ENCODE measurements around the gene NKIRAS1. TPM values are rescaled to one million over a fixed set of nuclear protein-coding genes. Genes with fewer than 3 reads are reported as not detected.
"Not testable (repeated sequence)": the region's sequence is repeated elsewhere in the genome, so short reads cannot be mapped to it uniquely, and the experiment has no call there.

Gene NKIRAS1
- total and polyA plus RNA-seq, 3 experiments from 2014 or later: 5.3 to 7.2 (median 6.1) TPM

- Histone ChIP-seq H3K36me3 (ENCODE audit: insufficient read depth, low read length) (no peaks in the 10 kb centered on the region), H3K27me3 (ENCODE audit: insufficient read depth, low read length, poor library complexity, severe bottlenecking) (no peaks in the 10 kb centered on the region), H3K4me3 (ENCODE audit: low read length) (no peak overlapping the region), H3K4me1 (ENCODE audit: insufficient read depth, low read length) (peaks cover 8% of the 10 kb centered on the region), H3K9me3 (ENCODE audit: low read length) (no peaks in the 10 kb centered on the region), H3K27ac (ENCODE audit: low read depth, low read length) (no peak overlapping the region)
- DNase-seq: peak in 1 of 5 donors; percentile 44
- H3K27me3 Mint-ChIP-seq: peaks cover 0 to 1% of the 10 kb centered on the region in 2 donors
- H3K27ac Mint-ChIP-seq: no peak overlapping the region
- CTCF ChIA-PET: no interaction called here
- H3K9me3 Mint-ChIP-seq: no peaks in the 10 kb centered on the region
- H3K4me1 Mint-ChIP-seq: peaks cover 21 to 40% (median 21%) of the 10 kb centered on the region in 3 donors
- POLR2A ChIA-PET: no interaction called here
- peaks cover 0 to 23% (median 12%) of the 10 kb centered on the region in 3 donors for H3K36me3 Mint-ChIP-seq
- H3K4me3 Mint-ChIP-seq: no peak overlapping the region
Measured at GRCh38 chr3:23882487-23882918, 34.3 kb downstream of the NKIRAS1 start.

- H3K27ac ChIP-seq (ENCODE audit: low read depth, low read length); POLR2A ChIA-PET; DNase-seq; H3K4me1 ChIP-seq (ENCODE audit: insufficient read depth, low read length); H3K36me3 ChIP-seq (ENCODE audit: insufficient read depth, low read length); H3K27me3 ChIP-seq (ENCODE audit: insufficient read depth, low read length, poor library complexity, severe bottlenecking); H3K4me3 Mint-ChIP-seq; CTCF ChIA-PET; H3K4me3 ChIP-seq (ENCODE audit: low read length); H3K9me3 Mint-ChIP-seq; H3K27me3 Mint-ChIP-seq; H3K9me3 ChIP-seq (ENCODE audit: low read length): not testable (repeated sequence)
- peak overlapping the region in 4 of 8 donors; percentile 26 to 64 (median 31) for H3K27ac Mint-ChIP-seq
- H3K4me1 Mint-ChIP-seq: peaks cover 21 to 45% (median 22%) of the 10 kb centered on the region in 3 donors
- peaks cover 0 to 22% (median 12%) of the 10 kb centered on the region in 3 donors for H3K36me3 Mint-ChIP-seq
Measured at GRCh38 chr3:23881993-23882392, 34.8 kb downstream of the NKIRAS1 start.

- Histone ChIP-seq H3K4me3 (ENCODE audit: low read length) (no peak overlapping the region), H3K36me3 (ENCODE audit: insufficient read depth, low read length) (no peaks in the 10 kb centered on the region), H3K27ac (ENCODE audit: low read depth, low read length) (no peak overlapping the region), H3K27me3 (ENCODE audit: insufficient read depth, low read length, poor library complexity, severe bottlenecking) (no peaks in the 10 kb centered on the region), H3K9me3 (ENCODE audit: low read length) (no peaks in the 10 kb centered on the region), H3K4me1 (ENCODE audit: insufficient read depth, low read length) (peaks cover 8% of the 10 kb centered on the region)
- H3K4me3 Mint-ChIP-seq: no peak overlapping the region
- POLR2A ChIA-PET: no interaction called here
- H3K27me3 Mint-ChIP-seq: peaks cover 0 to 1% of the 10 kb centered on the region in 2 donors
- CTCF ChIA-PET: no interaction called here
- H3K9me3 Mint-ChIP-seq: no peaks in the 10 kb centered on the region
- H3K36me3 Mint-ChIP-seq: peaks cover 0 to 22% (median 9%) of the 10 kb centered on the region in 3 donors
- H3K4me1 Mint-ChIP-seq: peaks cover 27 to 57% (median 28%) of the 10 kb centered on the region in 3 donors
- H3K27ac Mint-ChIP-seq: peak overlapping the region in 5 of 8 donors; percentile 2 to 93 (median 30)
- no peak for DNase-seq
Measured at GRCh38 chr3:23880703-23881339, 36.0 kb downstream of the NKIRAS1 start.

- Histone ChIP-seq H3K4me3 (ENCODE audit: low read length) (no peak overlapping the region), H3K27me3 (ENCODE audit: insufficient read depth, low read length, poor library complexity, severe bottlenecking) (no peaks in the 10 kb centered on the region), H3K27ac (ENCODE audit: low read depth, low read length) (no peak overlapping the region), H3K36me3 (ENCODE audit: insufficient read depth, low read length) (no peaks in the 10 kb centered on the region), H3K4me1 (ENCODE audit: insufficient read depth, low read length) (peaks cover 8% of the 10 kb centered on the region), H3K9me3 (ENCODE audit: low read length) (no peaks in the 10 kb centered on the region)
- no peak overlapping the region for H3K4me3 Mint-ChIP-seq
- ChIA-PET POLR2A (no interaction called here), CTCF (no interaction called here)
- peak overlapping the region in 2 of 8 donors; percentile 39 to 99 for H3K27ac Mint-ChIP-seq
- DNase-seq: no peak
- H3K36me3 Mint-ChIP-seq: peaks cover 0 to 20% (median 9%) of the 10 kb centered on the region in 3 donors
- no peaks in the 10 kb centered on the region for H3K9me3 Mint-ChIP-seq
- H3K27me3 Mint-ChIP-seq: peaks cover 0 to 1% of the 10 kb centered on the region in 2 donors
- peaks cover 33 to 63% (median 35%) of the 10 kb centered on the region in 3 donors for H3K4me1 Mint-ChIP-seq
Measured at GRCh38 chr3:23879485-23879884, 37.3 kb downstream of the NKIRAS1 start.

- CTCF ChIA-PET: no interaction called here
- H3K4me1 Mint-ChIP-seq: peaks cover 37 to 66% (median 42%) of the 10 kb centered on the region in 3 donors
Measured at GRCh38 chr3:23877329-23877980, 39.3 kb downstream of the NKIRAS1 start.

GRCh38 chr3:23876923-23877322 is 39.9 kb downstream of the NKIRAS1 start:
- Mint-ChIP-seq H3K4me1 (peaks cover 37 to 64% (median 42%) of the 10 kb centered on the region in 3 donors), H3K4me3 (no peak overlapping the region), H3K36me3 (peaks cover 0 to 11% (median 8%) of the 10 kb centered on the region in 3 donors), H3K9me3 (no peaks in the 10 kb centered on the region), H3K27ac (peak overlapping the region in 3 of 8 donors; percentile 14 to 66 (median 26)), H3K27me3 (peaks cover 0 to 1% of the 10 kb centered on the region in 2 donors)
- Histone ChIP-seq H3K27me3 (ENCODE audit: insufficient read depth, low read length, poor library complexity, severe bottlenecking) (no peaks in the 10 kb centered on the region), H3K27ac (ENCODE audit: low read depth, low read length) (no peak overlapping the region), H3K36me3 (ENCODE audit: insufficient read depth, low read length) (no peaks in the 10 kb centered on the region), H3K4me3 (ENCODE audit: low read length) (no peak overlapping the region), H3K9me3 (ENCODE audit: low read length) (no peaks in the 10 kb centered on the region), H3K4me1 (ENCODE audit: insufficient read depth, low read length) (peaks cover 8% of the 10 kb centered on the region)
- DNase-seq: no peak
- ChIA-PET POLR2A (no interaction called here), CTCF (no interaction called here)

More at GRCh38 chr3:23877329-23877980, 39.3 kb downstream of the NKIRAS1 start:
- H3K4me3 Mint-ChIP-seq: no peak overlapping the region
- no peak overlapping the region for H3K27ac ChIP-seq (ENCODE audit: low read depth, low read length)
- no peaks in the 10 kb centered on the region for H3K9me3 ChIP-seq (ENCODE audit: low read length)
- DNase-seq: no peak
- H3K36me3 Mint-ChIP-seq: peaks cover 0 to 15% (median 9%) of the 10 kb centered on the region in 3 donors
- no peak overlapping the region for H3K4me3 ChIP-seq (ENCODE audit: low read length)
- no peaks in the 10 kb centered on the region for H3K36me3 ChIP-seq (ENCODE audit: insufficient read depth, low read length)
- H3K27ac Mint-ChIP-seq: peak overlapping the region in 3 of 8 donors; percentile 1 to 66 (median 26)
- POLR2A ChIA-PET: no interaction called here
- no peaks in the 10 kb centered on the region for H3K27me3 ChIP-seq (ENCODE audit: insufficient read depth, low read length, poor library complexity, severe bottlenecking)
- peaks cover 0 to 1% of the 10 kb centered on the region in 2 donors for H3K27me3 Mint-ChIP-seq
- peaks cover 8% of the 10 kb centered on the region for H3K4me1 ChIP-seq (ENCODE audit: insufficient read depth, low read length)
- H3K9me3 Mint-ChIP-seq: no peaks in the 10 kb centered on the region

GRCh38 chr3:23875113-23875725 is 41.6 kb downstream of the NKIRAS1 start:
- Histone ChIP-seq H3K4me1 (ENCODE audit: insufficient read depth, low read length) (peaks cover 3% of the 10 kb centered on the region), H3K27me3 (ENCODE audit: insufficient read depth, low read length, poor library complexity, severe bottlenecking) (no peaks in the 10 kb centered on the region), H3K9me3 (ENCODE audit: low read length) (no peaks in the 10 kb centered on the region), H3K27ac (ENCODE audit: low read depth, low read length) (no peak overlapping the region), H3K36me3 (ENCODE audit: insufficient read depth, low read length) (no peaks in the 10 kb centered on the region), H3K4me3 (ENCODE audit: low read length) (no peak overlapping the region)
- Mint-ChIP-seq H3K27me3 (peaks cover 0 to 1% of the 10 kb centered on the region in 2 donors), H3K36me3 (peaks cover 0 to 3% (median 0%) of the 10 kb centered on the region in 3 donors), H3K27ac (peak overlapping the region in 1 of 8 donors; percentile 25), H3K4me3 (no peak overlapping the region), H3K4me1 (peaks cover 26 to 48% (median 27%) of the 10 kb centered on the region in 3 donors), H3K9me3 (no peaks in the 10 kb centered on the region)
- ChIA-PET POLR2A (no interaction called here), CTCF (no interaction called here)
- no peak for DNase-seq
